ENCODE results near the gene NELFE. TPM values are rescaled to one million over a fixed set of nuclear protein-coding genes. Genes with fewer than 3 reads are reported as not detected.
"Not testable (repeated sequence)": the region's sequence is repeated elsewhere in the genome, so short reads cannot be mapped to it uniquely, and the experiment has no call there.

The NELFE gene
- total and polyA plus RNA-seq, 2 donors = 39.8 to 53.6 TPM

DNA sequence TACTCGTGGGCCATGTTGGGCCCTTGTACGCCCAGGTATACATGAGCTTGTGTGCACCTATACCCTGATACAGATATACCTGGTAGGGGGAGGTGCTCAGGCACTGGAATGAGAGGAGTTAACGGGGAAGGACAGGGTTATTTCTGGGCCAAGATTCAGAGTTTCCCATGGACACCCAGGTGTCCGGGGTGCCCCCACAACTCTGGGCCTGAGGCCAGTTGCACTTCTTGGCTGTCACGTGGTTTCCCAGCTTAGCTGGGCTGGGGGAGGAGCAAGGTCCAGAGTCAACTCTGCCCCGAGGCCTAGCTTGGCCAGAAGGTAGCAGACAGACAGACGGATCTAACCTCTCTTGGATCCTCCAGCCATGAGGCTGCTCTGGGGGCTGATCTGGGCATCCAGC is 23.0 kb upstream of the NELFE start, which contains the start of gene C4A:
Gene C4A (plus strand): TSS at position 314 of the 400 bp plus-strand sequence. CDS start 51 bp downstream, at position 365.
- not testable (repeated sequence) for H3K4me3 ChIP-seq (ENCODE audit: low read depth, low read length); H3K4me1 ChIP-seq (ENCODE audit: insufficient read depth); H3K36me3 ChIP-seq (ENCODE audit: insufficient read depth); H3K27ac ChIP-seq (ENCODE audit: low read depth); DNase-seq (ENCODE audit: extremely low spot score)
- no CpG with 5 or more reads among the region's 7 CpGs for WGBS

DNA sequence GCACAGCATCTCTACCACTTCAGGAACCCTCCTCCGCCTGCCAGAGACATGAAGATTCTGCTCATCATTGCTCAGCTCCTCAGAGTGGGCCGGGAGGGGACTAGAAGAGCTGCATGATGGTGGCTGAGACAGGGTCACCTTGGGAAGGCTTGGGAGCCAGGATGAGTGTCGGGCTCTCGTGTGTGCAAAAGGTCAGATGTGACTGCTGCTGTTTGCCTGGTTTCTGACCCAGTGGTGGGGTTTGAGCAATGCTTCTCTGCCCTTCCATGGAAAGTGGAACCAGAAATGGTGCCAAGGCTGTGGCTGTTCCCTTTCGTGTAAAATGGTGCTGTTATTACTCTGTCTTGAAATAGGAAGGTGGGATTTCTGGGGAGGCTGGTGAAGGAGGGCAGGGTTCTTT is 22.2 kb upstream of the NELFE start:
- WGBS = no CpG with 5 or more reads among the region's 5 CpGs
- H3K4me1 ChIP-seq (ENCODE audit: insufficient read depth); H3K4me3 ChIP-seq (ENCODE audit: low read depth, low read length); DNase-seq (ENCODE audit: extremely low spot score); H3K36me3 ChIP-seq (ENCODE audit: insufficient read depth); H3K27ac ChIP-seq (ENCODE audit: low read depth): not testable (repeated sequence)

DNA sequence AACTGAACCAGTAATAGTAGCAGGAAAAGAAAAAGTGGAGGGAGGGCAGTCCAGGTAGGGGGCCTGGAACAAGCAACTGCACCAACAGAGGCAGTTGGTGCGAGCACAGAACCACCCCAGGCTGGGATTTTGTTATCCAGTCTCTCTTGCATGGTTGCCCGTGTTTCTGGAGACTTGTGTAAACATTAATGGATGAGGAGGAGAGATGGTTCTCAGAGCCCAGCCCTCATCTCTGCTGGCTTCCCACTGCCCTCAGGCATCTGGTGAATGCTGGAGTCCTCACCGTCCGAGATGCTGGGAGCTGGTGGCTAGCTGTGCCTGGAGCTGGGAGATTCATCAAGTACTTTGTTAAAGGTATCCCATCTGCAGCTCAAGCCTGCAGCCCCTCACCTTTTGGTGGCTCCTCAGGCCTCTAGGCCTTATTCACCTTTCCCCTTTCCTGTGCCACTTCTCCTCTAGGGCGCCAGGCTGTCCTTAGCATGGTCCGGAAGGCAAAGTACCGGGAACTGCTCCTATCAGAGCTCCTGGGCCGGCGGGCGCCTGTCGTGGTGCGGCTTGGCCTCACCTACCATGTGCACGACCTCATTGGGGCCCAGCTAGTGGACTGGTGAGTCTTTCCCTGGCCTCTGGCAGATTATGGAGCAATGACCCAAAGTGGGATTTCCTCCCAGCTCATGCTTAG is 21.6 kb upstream of the NELFE start:
- 90% methylated on average over 13 of the region's 13 CpGs for WGBS

DNA sequence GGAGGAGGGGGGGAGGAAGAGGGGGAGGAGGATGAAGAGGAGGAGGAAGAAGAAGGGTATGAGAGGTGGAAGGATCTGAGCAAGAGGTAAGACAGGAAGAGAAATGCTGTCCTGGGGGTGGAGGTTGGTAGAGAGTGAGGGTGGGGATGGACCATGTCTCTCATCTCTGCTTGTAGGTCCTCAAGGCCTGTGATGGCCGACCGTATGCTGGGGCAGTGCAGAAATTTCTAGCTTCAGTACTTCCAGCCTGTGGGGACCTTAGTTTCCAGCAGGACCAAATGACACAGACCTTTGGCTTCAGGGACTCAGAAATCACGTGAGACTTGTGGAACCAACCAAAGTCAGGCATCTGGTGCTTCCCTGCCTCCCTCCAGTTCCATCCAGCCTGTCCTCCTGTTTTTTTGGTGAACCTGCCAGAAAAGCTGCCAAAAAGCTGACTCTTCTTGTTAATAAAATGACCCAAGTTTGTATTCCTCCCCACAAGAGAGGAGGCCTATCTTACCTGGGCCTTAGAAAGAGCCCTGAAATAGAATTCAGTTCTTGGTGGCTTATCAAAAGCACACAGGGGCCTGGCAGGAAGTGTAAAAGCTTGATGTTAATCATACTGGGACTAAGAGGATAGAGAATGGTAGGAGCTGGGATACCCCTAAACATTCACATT is 20.6 kb upstream of the NELFE start:
- 89% methylated on average over 3 of the region's 3 CpGs for WGBS
- Histone ChIP-seq H3K4me3 (ENCODE audit: low read depth, low read length) (no peak overlapping the region), H3K4me1 (ENCODE audit: insufficient read depth) (no peaks in the 10 kb centered on the region), H3K27ac (ENCODE audit: low read depth) (no peak overlapping the region), H3K36me3 (ENCODE audit: insufficient read depth) (no peaks in the 10 kb centered on the region)
- no peak for DNase-seq (ENCODE audit: extremely low spot score)

More for the DNA sequence above, 21.6 kb upstream of the NELFE start:
- not testable (repeated sequence) for H3K27ac ChIP-seq (ENCODE audit: low read depth); H3K36me3 ChIP-seq (ENCODE audit: insufficient read depth); H3K4me1 ChIP-seq (ENCODE audit: insufficient read depth); DNase-seq (ENCODE audit: extremely low spot score); H3K4me3 ChIP-seq (ENCODE audit: low read depth, low read length)

DNA sequence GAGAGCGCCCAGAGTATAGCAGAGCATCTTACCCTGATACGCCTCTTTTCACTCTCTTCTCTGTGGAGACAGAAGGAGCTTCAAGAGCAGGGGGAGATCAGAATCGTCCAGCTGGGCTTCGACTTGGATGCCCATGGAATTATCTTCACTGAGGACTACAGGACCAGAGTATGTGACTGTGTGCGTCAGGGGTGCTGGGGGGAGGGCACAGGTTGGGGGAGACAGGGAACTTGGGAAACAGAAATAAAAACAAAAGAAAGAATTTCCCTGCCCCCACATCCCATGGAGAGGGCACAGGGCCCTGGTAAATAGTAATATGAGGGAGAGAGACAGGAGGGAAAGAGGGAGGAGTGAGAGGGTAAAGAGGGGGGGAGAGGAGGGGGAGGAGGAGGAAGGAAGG is 20.1 kb upstream of the NELFE start:
- H3K27ac ChIP-seq (ENCODE audit: low read depth) = no peak overlapping the region
- H3K4me3 ChIP-seq (ENCODE audit: low read depth, low read length) = no peak overlapping the region
- H3K4me1 ChIP-seq (ENCODE audit: insufficient read depth) = no peaks in the 10 kb centered on the region
- WGBS = 91% methylated on average over 5 of the region's 5 CpGs
- H3K36me3 ChIP-seq (ENCODE audit: insufficient read depth) = no peaks in the 10 kb centered on the region
- no peak for DNase-seq (ENCODE audit: extremely low spot score)

DNA sequence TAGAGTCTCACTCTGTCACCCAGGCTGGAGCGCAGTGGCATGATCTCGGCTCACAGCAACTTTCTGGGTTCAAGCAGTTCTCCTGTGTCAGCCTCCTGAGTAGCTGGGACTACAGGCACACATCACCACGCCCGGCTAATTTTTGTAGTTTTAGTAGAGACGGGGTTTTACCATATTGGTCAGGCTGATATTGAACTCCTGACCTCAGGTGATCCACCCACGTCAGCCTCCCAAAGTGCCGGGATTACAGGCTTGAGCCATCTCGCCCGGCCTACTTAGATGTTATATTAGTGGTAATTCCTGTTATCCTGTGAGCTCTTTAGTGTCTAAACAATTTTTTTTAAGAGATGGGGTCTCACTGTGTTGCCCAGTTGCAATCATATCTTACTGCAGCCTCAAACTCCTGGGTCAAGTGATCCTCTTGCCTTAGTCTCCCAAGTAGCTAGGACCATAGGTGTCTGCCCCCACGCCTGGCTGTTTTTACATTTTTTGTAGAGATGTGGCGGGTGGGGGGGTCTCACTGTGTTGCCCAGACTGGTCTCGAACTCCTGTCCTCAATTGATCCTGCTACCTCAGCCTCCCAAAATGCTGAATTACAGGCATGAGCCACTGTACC is 19.2 kb upstream of the NELFE start:
- no peak for DNase-seq (ENCODE audit: extremely low spot score)
- Histone ChIP-seq H3K36me3 (ENCODE audit: insufficient read depth) (no peaks in the 10 kb centered on the region), H3K27ac (ENCODE audit: low read depth) (no peak overlapping the region), H3K4me1 (ENCODE audit: insufficient read depth) (no peaks in the 10 kb centered on the region), H3K4me3 (ENCODE audit: low read depth, low read length) (no peak overlapping the region)
- 91% methylated on average over 12 of the region's 12 CpGs for WGBS

DNA sequence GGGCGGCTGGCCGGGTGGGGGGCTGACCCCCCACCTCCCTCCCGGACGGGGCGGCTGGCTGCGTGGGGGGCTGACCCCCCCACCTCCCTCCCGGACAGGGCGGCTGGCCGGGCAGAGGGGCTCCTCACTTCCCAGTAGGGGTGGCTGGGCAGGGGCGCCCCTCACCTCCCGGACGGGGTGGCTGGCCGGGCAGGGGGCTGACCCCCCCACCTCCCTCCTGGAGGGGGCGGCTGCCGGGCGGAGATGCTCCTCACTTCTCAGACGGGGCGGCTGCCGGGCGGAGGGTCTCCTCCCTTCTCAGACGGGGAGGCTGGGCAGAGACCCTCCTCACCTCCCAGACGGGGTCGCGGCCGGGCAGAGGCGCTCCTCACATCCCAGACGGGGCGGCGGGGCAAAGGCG is 17.3 kb upstream of the NELFE start:
- H3K4me1 ChIP-seq (ENCODE audit: insufficient read depth); DNase-seq (ENCODE audit: extremely low spot score); H3K27ac ChIP-seq (ENCODE audit: low read depth); H3K36me3 ChIP-seq (ENCODE audit: insufficient read depth); H3K4me3 ChIP-seq (ENCODE audit: low read depth, low read length): not testable (repeated sequence)
- 96% methylated on average over 30 of the region's 30 CpGs for WGBS

DNA sequence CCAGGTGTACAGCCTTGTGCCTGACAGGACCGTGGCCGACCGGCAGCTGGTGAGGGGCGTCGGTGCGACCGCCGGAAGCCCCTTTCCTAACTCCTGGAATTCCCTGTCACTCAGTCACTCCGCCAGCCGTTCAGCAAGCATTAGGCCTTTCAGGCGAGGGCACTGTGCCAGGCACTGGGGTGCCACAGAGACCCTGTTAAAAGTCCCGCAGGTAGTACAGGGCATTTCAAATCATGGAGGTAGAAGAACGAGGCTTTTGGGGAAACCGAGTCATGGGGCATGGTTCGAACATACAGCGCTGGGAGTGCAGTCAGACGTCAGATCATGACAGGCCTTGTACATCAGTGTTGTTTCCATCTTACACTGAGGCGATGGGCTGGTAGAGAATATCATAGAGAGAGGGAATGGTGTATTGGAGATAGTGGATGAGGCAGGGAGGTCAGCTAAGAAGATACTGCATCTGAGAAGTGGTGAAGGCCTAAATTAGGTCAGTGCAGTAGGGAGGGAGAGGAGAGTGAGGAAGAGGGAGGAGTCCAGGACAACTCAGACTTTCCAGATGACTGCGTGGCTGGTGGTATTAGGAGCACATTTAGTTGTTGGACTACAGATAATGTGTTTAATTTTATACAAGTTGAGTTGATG is 14.1 kb upstream of the NELFE start:
- WGBS = 7% methylated on average over 19 of the region's 19 CpGs
- H3K4me3 ChIP-seq (ENCODE audit: low read depth, low read length) = peak overlapping the region; percentile 48
- no peaks in the 10 kb centered on the region for H3K4me1 ChIP-seq (ENCODE audit: insufficient read depth)
- peak overlapping the region; percentile 90 for H3K27ac ChIP-seq (ENCODE audit: low read depth)
- DNase-seq (ENCODE audit: extremely low spot score) = no peak
- no peaks in the 10 kb centered on the region for H3K36me3 ChIP-seq (ENCODE audit: insufficient read depth)

DNA sequence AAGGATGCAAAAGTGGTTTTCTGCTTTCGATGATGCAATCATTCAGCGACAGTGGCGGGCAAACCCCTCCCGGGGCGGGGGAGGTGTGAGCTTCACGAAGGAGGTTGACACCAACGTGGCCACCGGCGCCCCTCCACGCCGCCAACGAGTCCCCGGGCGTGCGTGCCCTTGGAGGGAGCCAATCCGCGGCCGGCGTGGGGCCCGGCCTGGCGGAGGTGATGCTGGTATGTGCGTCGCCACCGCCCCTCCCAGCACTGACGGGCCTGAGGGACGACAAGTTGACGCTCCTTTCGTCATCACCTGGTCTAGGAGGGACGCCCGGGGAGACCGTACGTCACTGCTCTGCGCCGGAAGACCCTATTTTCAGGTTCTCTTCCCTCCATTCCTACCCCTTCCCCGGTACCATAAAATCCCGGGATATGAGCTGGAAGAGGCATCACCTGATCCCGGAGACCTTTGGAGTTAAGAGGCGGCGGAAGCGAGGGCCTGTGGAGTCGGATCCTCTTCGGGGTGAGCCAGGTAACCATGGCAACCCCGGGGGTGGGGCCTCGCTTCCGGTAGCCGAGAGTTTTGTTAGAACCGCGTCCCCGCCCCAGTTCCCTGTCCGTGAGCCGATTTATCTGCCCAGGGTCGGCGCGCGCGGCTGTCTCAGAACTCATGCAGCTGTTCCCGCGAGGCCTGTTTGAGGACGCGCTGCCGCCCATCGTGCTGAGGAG is 13.4 kb upstream of the NELFE start, which contains the start of gene DXO:
Gene DXO (minus strand): TSS at position 146 of the 716 bp plus-strand sequence. CDS start 463 bp downstream, outside the sequence.
- no peaks in the 10 kb centered on the region for H3K36me3 ChIP-seq (ENCODE audit: insufficient read depth)
- H3K4me3 ChIP-seq (ENCODE audit: low read depth, low read length) = peak within 1 kb of the TSS; percentile 48
- WGBS = under 1% methylated on average over 62 of the region's 62 CpGs
- H3K4me1 ChIP-seq (ENCODE audit: insufficient read depth) = no peaks in the 10 kb centered on the region
- peak within 1 kb of the TSS; percentile 90 for H3K27ac ChIP-seq (ENCODE audit: low read depth)
- DNase-seq (ENCODE audit: extremely low spot score) = peak; percentile 93

DNA sequence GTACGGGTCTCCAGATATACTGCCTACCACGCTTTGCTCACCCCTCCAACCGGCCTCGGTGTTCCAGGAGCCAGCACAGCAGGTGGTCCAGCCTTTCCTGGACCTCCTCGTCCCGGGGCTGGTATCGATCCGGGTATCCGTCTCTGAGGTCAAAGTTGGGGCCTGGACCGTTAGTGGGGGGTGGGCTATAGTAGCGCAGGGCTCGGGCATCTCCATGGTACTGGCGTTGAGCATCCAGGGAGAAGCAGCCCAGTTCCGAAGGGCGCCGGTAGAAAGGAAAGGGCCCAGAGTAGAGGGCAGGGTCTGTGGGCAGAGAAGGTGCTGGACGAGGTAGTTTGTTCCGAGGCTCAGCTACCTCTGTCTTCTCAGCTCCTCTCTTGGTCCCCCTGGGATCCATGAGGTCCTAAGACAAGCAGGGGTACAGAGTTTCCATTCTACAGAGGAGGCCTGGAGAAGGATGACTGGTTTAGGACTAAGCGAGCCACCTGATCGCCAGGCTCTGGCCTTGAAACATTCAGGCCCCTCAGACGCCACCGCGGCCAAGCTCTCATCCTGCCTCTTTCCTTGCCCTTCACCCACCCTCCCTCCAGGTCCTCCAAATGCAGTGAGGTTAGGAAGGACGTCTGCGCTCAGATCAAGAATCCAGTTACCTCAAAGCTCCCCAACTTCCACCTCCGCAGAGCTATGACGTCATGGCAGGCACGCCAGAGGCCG is 12.7 kb upstream of the NELFE start:
- Histone ChIP-seq H3K4me1 (ENCODE audit: insufficient read depth) (no peaks in the 10 kb centered on the region), H3K4me3 (ENCODE audit: low read depth, low read length) (peak overlapping the region; percentile 48), H3K27ac (ENCODE audit: low read depth) (peak overlapping the region; percentile 90), H3K36me3 (ENCODE audit: insufficient read depth) (no peaks in the 10 kb centered on the region)
- WGBS = 22% methylated on average over 29 of the region's 29 CpGs
- no peak for DNase-seq (ENCODE audit: extremely low spot score)

DNA sequence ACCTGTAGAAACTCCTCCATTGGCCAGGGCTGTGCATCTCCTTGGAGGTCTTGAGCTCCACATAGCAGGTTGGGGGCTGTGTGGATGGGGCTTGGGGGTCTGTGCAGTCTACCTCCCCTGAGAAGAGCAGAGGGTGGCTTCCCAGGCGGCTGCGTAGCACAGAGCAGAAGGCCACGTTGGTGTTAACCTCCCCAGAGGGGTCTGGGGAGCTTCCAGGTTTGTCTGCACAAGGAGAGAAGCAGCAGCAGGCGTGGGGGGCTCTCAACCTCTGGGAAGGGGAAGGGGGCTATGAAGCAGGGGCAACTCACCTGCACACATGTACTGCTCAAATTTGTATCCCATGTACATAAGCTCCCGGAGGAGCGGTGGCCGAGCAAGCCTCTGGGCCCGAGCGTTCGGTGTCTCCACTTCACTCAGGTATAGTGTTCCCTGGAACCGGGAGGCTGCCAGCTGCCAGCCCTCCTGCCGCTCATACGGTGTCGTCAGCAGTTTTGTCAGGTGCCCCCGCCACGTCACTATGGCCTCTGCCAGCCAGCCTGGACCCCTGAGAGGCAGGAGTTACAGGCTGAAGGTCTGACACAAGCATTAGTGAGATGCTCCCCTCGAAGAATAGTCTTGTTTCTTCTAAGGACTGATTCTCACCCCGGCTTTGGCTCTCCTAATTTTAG is 12.0 kb upstream of the NELFE start:
- 83% methylated on average over 18 of the region's 18 CpGs for WGBS
- H3K4me3 ChIP-seq (ENCODE audit: low read depth, low read length) = no peak overlapping the region
- no peaks in the 10 kb centered on the region for H3K36me3 ChIP-seq (ENCODE audit: insufficient read depth)
- DNase-seq (ENCODE audit: extremely low spot score) = no peak
- H3K27ac ChIP-seq (ENCODE audit: low read depth) = peak overlapping the region; percentile 90
- no peaks in the 10 kb centered on the region for H3K4me1 ChIP-seq (ENCODE audit: insufficient read depth)
